Measurements from ENCODE around the gene PSENEN.
"Not testable (repeated sequence)": the region's sequence is repeated elsewhere in the genome, so short reads cannot be mapped to it uniquely, and the experiment has no call there.

Gene PSENEN

GRCh38 chr19:35787227-35787799 is 41.9 kb downstream of the PSENEN start:
- in situ Hi-C loops (cut with HindIII; ENCODE audit: low sequenced_read_pairs): no loop called here

- in situ Hi-C loops (cut with HindIII; ENCODE audit: low sequenced_read_pairs): no loop called here
Measured at GRCh38 chr19:35788205-35788960, 42.9 kb downstream of the PSENEN start.

GRCh38 chr19:35789195-35789977 is 43.9 kb downstream of the PSENEN start:
- in situ Hi-C loops (cut with HindIII; ENCODE audit: low sequenced_read_pairs): no loop called here

GRCh38 chr19:35789978-35790944 is 44.8 kb downstream of the PSENEN start:
- in situ Hi-C loops (cut with HindIII; ENCODE audit: low sequenced_read_pairs): no loop called here

- in situ Hi-C loops (cut with HindIII; ENCODE audit: low sequenced_read_pairs): no loop called here
Measured at GRCh38 chr19:35790981-35791813, 45.7 kb downstream of the PSENEN start.

GRCh38 chr19:35791814-35792279 is 46.4 kb downstream of the PSENEN start:
- in situ Hi-C loops (cut with HindIII; ENCODE audit: low sequenced_read_pairs): no loop called here

- in situ Hi-C loops (cut with HindIII; ENCODE audit: low sequenced_read_pairs): no loop called here
Measured at GRCh38 chr19:35792312-35792711, 46.9 kb downstream of the PSENEN start.

GRCh38 chr19:35792888-35793287 is 47.4 kb downstream of the PSENEN start:
- in situ Hi-C loops (cut with HindIII; ENCODE audit: low sequenced_read_pairs): no loop called here

- in situ Hi-C loops (cut with HindIII; ENCODE audit: low sequenced_read_pairs): no loop called here
Measured at GRCh38 chr19:35793381-35794165, 48.1 kb downstream of the PSENEN start.

- in situ Hi-C loops (cut with HindIII; ENCODE audit: low sequenced_read_pairs): not testable (repeated sequence)
Measured at GRCh38 chr19:35795564-35795963, 50.1 kb downstream of the PSENEN start.
